ENCODE measurements around the gene TMEM202.
"Not testable (repeated sequence)": the region's sequence is repeated elsewhere in the genome, so short reads cannot be mapped to it uniquely, and the experiment has no call there.

The TMEM202 gene

DNA sequence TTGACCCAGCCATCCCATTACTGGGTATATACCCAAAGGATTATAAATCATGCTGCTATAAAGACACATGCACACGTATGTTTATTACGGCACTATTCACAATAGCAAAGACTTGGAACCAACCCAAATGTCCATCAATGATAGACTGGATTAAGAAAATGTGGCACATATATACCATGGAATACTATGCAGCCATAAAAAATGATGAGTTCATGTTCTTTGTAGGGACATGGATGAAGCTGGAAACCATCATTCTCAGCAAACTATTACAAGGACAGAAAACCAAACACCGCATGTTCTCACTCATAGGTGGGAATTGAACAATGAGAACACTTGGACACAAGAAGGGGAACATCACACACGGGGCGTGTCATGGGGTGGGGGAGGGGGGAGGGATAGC lies 44.7 kb downstream of the TMEM202 start:
- not testable (repeated sequence) for H3K27ac ChIP-seq (ENCODE audit: low read depth, low read length); H3K36me3 ChIP-seq (ENCODE audit: insufficient read depth, low read length); H3K4me1 ChIP-seq (ENCODE audit: insufficient read depth, low read length); H3K9me3 ChIP-seq (ENCODE audit: low read length); H3K4me3 ChIP-seq (ENCODE audit: low read depth in 1 of 2, low read length in 2 of 2); H3K27me3 ChIP-seq (ENCODE audit: control insufficient read depth in 1 of 2, insufficient read depth in 2 of 2, low read length in 2 of 2); H3K9ac ChIP-seq (ENCODE audit: low read length)

DNA sequence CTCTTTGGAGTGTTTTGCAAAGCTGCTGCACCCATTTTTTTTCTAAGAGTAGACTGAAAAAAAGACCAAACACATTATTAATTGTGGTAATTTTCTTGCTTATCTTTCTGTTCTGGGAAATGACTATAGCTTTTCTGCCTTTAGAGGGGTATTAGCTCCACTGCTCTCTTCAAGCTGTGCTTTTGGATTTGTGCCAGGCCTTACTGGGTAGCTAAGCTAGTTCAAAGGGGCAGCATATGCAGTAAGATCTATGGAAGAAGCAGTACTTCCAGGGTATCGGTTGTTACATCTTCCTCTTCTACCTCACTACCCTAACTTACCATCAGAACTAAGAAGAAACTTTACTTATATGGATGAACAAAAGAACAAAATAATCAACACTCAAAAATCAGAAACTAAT lies 47.3 kb downstream of the TMEM202 start:
- Histone ChIP-seq H3K4me1 (ENCODE audit: insufficient read depth, low read length) (no peaks in the 10 kb centered on the region), H3K36me3 (ENCODE audit: insufficient read depth, low read length) (no peaks in the 10 kb centered on the region), H3K4me3 (ENCODE audit: low read depth in 1 of 2, low read length in 2 of 2) (no peak overlapping the region), H3K9ac (ENCODE audit: low read length) (no peak overlapping the region), H3K27me3 (ENCODE audit: control insufficient read depth in 1 of 2, insufficient read depth in 2 of 2, low read length in 2 of 2) (no peaks in the 10 kb centered on the region), H3K9me3 (ENCODE audit: low read length) (no peaks in the 10 kb centered on the region), H3K27ac (ENCODE audit: low read depth, low read length) (no peak overlapping the region)

DNA sequence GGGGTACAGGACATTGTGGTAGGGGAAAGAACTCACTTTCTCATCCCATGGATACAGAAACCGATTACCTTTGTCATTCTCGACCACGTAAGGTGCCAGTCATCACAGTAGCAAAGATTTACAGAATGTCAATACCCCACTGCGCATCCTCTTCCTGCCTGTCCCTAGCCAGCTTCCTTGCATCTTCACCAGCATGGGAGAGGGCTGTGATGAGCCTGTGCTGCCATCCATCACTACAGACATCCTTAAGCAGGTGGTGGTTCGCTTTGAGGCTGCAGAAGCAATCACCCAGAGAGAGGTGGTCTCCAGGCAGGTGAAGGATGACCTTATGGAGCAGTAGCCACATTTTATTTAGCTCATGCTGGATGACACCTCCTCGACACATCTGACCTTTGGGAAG lies 52.7 kb downstream of the TMEM202 start:
- no peaks in the 10 kb centered on the region for H3K4me1 ChIP-seq (ENCODE audit: insufficient read depth, low read length)
- H3K9me3 ChIP-seq (ENCODE audit: low read length), result no peaks in the 10 kb centered on the region
- H3K4me3 ChIP-seq (ENCODE audit: low read depth in 1 of 2, low read length in 2 of 2), result no peak overlapping the region
- H3K9ac ChIP-seq (ENCODE audit: low read length), result no peak overlapping the region
- H3K36me3 ChIP-seq (ENCODE audit: insufficient read depth, low read length), result no peaks in the 10 kb centered on the region
- no peaks in the 10 kb centered on the region for H3K27me3 ChIP-seq (ENCODE audit: control insufficient read depth in 1 of 2, insufficient read depth in 2 of 2, low read length in 2 of 2)
- no peak overlapping the region for H3K27ac ChIP-seq (ENCODE audit: low read depth, low read length)

DNA sequence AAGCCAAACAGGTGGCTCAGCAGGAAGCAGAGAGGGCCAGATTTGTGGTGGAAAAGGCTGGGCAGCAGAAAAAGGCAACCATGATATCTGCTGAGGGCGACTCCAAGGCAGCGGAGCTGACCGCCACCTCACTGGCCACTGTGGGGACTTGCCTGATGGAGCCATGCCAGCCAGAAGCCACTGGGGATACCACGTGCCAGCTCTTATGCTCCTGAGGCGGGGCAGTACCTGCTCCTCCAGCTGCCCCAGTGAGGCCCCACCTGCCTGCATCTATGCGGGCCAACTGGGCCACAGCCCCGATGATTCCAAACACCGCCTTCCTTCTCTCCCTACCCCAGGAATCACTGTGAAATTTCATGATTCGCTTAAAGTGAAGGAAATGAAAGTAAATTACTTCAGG lies 53.1 kb downstream of the TMEM202 start:
- Histone ChIP-seq H3K4me1 (ENCODE audit: insufficient read depth, low read length) (no peaks in the 10 kb centered on the region), H3K27ac (ENCODE audit: low read depth, low read length) (no peak overlapping the region), H3K4me3 (ENCODE audit: low read depth in 1 of 2, low read length in 2 of 2) (no peak overlapping the region), H3K9ac (ENCODE audit: low read length) (no peak overlapping the region), H3K36me3 (ENCODE audit: insufficient read depth, low read length) (no peaks in the 10 kb centered on the region), H3K9me3 (ENCODE audit: low read length) (no peaks in the 10 kb centered on the region), H3K27me3 (ENCODE audit: control insufficient read depth in 1 of 2, insufficient read depth in 2 of 2, low read length in 2 of 2) (no peaks in the 10 kb centered on the region)

DNA sequence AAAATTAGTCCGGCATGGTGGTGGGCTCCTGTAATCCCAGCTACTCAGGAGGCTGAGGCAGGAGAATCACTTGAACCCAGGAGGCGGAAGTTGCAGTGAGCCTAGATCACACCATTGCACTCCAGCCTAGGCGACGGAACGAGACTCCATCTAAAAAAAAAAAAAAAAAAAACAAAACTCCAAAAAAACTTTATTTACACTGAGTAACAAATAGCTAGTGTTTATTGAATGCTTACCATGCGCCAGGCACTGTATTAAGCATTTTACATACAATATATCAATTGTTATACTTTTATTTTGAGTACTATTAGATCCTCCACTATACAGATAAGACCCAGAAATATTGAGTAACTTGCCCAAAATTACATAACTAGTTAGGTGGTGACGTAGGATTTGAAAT lies 58.6 kb downstream of the TMEM202 start:
- Histone ChIP-seq H3K4me3 (ENCODE audit: low read depth in 1 of 2, low read length in 2 of 2) (no peak overlapping the region), H3K36me3 (ENCODE audit: insufficient read depth, low read length) (no peaks in the 10 kb centered on the region), H3K9me3 (ENCODE audit: low read length) (no peaks in the 10 kb centered on the region), H3K9ac (ENCODE audit: low read length) (no peak overlapping the region), H3K4me1 (ENCODE audit: insufficient read depth, low read length) (no peaks in the 10 kb centered on the region), H3K27me3 (ENCODE audit: control insufficient read depth in 1 of 2, insufficient read depth in 2 of 2, low read length in 2 of 2) (no peaks in the 10 kb centered on the region), H3K27ac (ENCODE audit: low read depth, low read length) (no peak overlapping the region)

Measured in muscle layer of colon (tissue), 2 donors.